HG03097 (cell line): Measurements from ENCODE around the gene RAB3A.
"Not testable (repeated sequence)": the region's sequence is repeated elsewhere in the genome, so short reads cannot be mapped to it uniquely, and the experiment has no call there.

Experiments
- ATAC-seq: cut with Tn5 transposase; IDR thresholded peaks from one replicate; pipeline ENCODE4 v1.9.1; 2021; ENCODE audit not compliant: unreplicated experiment, low FRiP score

RAB3A gene

DNA sequence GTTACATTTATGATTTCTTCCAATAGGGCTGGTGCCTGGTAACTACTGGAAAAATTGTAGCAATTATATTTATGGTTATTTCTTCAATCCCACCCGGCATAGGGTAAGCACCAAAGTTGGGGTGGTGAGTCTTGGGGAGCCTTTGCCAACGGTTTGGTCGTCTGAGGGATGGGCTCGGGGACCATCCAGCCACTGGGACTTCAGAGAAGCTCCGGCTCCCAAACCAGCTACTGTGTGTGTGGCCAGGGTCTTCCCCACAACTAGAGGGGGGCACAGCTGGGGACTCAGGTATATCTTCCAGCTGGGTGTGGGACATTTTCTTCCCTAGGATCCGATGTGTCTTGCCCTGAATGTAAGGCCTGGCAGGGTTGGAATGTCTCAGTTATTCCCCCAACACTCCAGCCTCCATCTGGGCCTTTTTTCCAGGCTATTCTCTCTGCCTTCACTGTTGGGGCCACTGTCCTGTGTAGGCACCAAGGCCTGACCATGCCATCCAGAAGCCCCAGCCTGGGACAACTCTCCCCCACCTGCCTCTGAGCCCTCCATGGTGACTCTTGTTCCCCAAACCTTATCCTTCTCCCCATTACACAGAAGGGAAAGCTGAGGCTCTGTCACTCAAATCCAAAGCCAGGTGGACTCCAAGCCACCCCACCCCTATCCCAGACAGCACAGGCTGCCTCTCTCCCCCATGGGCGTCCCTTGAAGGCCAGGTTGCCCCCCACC, 31.4 kb downstream of the RAB3A start:
- ATAC-seq: no peak

GRCh38 chr19:18171605-18172327, 32.1 kb downstream of the RAB3A start:
- no peak for ATAC-seq

DNA sequence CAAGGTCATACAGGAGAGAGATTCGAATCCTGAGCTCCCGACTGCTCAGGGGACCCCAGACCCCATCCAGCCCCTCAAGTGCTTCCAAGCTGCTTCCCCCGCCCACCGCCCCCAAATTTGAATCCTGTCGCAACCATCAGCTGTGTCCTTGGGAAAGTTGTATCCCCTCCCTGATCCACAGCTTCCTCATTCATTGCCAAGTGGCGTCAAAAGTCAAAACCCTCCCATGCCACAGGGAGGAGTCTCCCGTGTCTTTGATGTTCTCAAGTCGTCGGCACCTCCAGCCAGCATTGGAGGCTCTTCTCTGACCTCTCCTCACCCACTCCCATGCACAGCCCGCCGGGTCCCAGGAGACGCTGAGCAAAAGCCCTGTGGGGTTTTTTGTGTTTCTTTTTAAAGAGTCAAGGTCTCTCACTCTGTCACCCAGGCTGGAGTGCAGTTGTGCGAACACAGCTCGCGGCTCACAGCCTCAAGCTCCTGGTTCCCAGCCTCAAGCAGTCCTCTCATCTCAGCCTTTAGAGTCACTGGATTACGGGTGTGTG, 33.1 kb downstream of the RAB3A start:
- ATAC-seq: no peak

DNA sequence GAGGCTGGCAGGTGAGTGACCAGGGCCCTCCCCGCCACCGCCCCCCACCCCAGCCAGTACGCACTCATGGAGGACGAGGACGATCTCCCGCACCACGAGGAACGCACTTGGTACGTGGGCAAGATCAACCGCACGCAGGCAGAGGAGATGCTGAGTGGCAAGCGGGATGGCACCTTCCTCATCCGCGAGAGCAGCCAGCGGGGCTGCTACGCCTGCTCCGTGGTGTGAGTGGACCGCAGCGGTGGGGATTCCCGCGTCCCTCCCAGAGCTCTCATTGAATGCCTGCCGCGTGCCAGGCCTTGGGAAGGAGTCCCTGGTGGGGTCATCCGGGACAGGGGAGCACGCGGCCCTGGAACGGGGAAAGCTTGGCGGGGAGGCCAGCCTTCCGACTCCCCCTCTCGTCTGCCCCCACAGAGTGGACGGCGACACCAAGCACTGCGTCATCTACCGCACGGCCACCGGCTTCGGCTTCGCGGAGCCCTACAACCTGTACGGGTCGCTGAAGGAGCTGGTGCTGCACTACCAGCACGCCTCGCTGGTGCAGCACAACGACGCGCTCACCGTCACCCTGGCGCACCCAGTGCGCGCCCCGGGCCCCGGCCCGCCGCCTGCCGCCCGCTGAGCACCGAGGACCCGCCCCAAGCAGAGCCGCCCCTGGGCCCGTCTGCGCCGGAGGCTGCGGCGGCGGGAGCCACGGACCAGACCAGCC, 35.0 kb downstream of the RAB3A start:
- no peak for ATAC-seq

GRCh38 chr19:18167975-18168645, 35.7 kb downstream of the RAB3A start:
- ATAC-seq: no peak

GRCh38 chr19:18167011-18167410, 36.8 kb downstream of the RAB3A start:
- ATAC-seq: no peak

- no peak for ATAC-seq
These were observed 37.9 kb downstream of the RAB3A start for GRCh38 chr19:18165794-18166544.

DNA sequence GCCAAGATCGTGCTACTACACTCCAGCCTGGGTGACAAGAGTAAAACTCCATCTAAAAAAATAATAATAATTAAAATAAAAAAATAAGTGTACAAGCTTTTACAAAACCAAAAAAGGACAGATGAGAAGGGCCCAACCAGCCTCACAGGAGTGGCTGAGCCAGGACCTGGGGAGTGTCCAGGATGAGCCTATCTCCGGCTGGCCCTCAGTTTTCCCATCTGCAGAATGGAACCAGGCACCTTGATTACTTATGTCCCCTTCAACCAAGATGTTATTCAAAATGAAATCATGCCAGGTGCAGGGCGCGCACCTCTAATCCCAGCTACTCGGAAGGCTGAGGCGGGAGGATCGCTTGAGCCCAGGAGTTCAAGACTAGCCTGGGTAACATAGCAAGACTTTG, 39.8 kb downstream of the RAB3A start:
- no peak for ATAC-seq

- no peak for ATAC-seq
These were observed 42.2 kb downstream of the RAB3A start for GRCh38 chr19:18161636-18162002.

GRCh38 chr19:18160971-18161635, 42.7 kb downstream of the RAB3A start:
- peak; percentile 60 for ATAC-seq

- ATAC-seq: no peak
These were observed 43.3 kb downstream of the RAB3A start for GRCh38 chr19:18160493-18160970.

DNA sequence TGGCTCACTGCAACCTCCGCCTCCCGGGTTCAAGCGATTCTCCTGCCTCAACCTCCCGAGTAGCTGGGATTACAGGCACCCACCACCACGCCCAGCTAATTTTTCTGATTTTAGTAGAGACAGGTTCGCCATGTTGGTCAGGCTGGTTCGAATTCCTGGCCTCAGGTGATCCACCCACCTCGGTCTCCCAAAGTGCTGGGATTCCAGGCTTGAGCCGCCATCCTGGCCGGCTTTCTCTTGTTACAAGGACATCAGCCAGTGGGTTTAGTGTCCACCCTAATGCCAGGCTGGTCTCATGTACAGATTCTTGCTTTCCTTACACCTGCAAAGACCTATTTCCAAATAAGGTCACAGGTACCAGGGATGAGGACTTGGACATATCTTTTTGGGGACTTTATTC, 44.0 kb downstream of the RAB3A start:
- ATAC-seq: no peak

DNA sequence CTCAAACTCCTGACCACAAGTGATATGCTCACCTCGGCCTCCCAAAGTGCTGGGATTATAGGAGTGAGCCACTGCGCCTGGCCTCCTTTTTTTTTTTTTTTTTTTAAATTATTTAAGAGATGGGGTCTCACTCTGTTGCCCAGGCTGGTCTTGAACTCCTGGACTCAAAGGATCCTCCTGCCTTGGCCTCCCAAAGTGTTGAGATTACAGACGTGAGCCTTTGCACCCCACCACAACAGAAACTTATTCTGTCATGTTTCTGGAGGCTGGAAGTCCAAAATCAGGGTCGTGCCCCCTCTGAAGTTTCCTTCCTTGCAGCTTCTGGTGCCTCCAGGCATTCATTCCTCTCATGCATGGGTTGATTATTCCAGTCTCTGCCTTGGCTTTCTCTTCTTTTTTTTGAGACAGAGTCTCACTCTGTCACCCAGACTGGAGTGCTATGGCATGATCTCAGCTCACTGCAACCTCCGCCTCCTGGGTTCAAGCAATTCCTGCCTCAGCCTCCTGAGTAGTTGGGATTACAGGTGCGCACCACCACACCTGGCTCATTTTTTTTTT, 44.7 kb downstream of the RAB3A start:
- ATAC-seq: not testable (repeated sequence)

DNA sequence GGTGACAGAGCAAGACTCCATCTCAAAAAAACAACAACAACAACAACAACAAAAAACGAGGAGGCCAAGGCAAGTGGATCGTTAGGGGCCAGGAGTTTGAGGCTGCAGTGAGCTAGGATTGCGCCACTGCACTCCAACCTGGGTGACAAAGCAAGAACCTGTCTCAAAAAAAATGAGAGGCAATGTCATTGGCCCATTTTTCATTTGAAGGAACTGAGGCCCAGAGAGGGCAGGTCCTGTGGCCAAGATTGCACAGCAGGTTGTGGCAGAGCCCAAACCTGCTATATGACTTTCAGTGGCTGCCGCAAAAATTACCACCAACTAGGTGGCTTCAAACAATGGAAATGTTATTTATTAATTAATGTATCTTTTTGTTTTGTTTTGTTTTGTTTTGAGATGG, 45.4 kb downstream of the RAB3A start:
- ATAC-seq: no peak

DNA sequence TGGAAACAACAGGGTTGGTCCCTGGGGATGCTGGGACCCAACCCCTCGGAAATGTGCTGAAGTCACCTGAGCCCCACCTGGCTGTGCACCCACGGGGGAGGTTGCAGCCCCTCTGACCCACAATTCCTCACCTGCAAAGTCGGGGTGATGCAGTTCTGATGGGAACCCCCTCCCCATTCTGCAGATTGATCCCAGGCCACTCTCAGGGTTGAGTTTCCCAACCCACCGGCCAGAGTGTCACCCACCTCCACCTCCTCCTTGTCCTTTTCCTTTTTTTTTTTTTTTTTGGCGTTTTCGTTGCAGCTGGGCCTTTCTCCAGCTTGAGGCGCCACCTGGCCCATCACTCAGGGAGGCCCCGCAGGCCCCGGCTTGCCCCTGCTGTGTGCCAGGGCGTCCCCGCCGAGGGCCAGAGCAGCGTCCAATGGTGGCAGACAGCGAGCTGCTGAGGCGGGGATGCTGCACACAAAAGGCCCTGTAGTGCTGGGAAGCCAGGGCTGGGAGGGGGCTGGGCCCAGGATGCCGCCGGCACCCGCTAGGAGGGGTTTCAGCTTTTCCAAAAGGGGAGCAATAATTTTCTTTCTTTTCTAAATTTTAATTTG, 46.3 kb downstream of the RAB3A start:
- ATAC-seq: no peak

DNA sequence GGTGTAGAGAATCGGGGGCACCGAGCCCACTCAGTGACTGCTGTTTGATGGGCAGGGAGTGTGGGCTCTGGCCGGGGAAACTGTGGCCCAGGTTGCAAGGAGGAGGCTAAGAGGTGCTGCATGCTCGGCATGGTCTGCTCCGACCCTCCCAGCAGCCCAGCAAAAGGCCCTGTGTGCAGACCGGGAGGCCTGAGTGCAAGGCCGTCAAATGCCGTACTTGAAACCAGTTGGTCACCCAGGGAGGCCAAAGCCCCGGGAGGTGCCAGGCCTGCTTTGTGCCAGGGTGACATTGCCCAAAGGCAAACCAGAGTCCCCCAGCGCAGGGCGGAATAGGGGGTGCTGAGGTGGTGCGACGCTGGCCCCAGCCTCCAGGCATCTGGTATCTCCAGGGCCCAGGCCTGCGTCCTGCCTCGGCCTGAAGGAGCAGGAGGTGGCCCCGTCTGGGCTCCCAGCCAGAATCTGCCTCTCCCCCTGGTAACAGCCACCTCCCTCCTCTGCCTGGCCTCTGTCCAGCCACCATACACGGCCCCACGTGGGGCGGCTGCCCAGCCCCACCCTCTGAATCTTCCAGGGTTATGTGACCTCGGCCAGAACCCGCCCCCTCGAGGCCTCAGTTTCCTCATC, 46.9 kb downstream of the RAB3A start:
- ATAC-seq: no peak

- ATAC-seq: no peak
These were observed 47.6 kb downstream of the RAB3A start for GRCh38 chr19:18156268-18156667.
